HG03442 (cell line): Measurements from ENCODE around the gene CACNA1A.
"Not testable (repeated sequence)": the region's sequence is repeated elsewhere in the genome, so short reads cannot be mapped to it uniquely, and the experiment has no call there.

Source experiments
- ATAC-seq: cut with Tn5 transposase; IDR thresholded peaks from one replicate; pipeline ENCODE4 v1.9.1; 2021; ENCODE audit warnings: mild to moderate bottlenecking, moderate library complexity; ENCODE audit not compliant: unreplicated experiment

The CACNA1A gene

GRCh38 chr19:13207846-13208671 is 298.2 kb downstream of the CACNA1A start:
- no peak for ATAC-seq

- ATAC-seq: no peak
These were observed 298.9 kb downstream of the CACNA1A start for GRCh38 chr19:13207237-13207845.

- ATAC-seq: no peak
These were observed 299.7 kb downstream of the CACNA1A start for GRCh38 chr19:13206587-13206986.

- not testable (repeated sequence) for ATAC-seq
These were observed 304.2 kb downstream of the CACNA1A start for GRCh38 chr19:13202112-13202511.

GRCh38 chr19:13198634-13199033 is 307.6 kb downstream of the CACNA1A start:
- no peak for ATAC-seq

GRCh38 chr19:13195678-13196077 is 310.6 kb downstream of the CACNA1A start:
- ATAC-seq: no peak

- ATAC-seq: no peak
These were observed 315.3 kb downstream of the CACNA1A start for GRCh38 chr19:13190781-13191540.

GRCh38 chr19:13189600-13189999 is 316.7 kb downstream of the CACNA1A start:
- ATAC-seq: no peak

- no peak for ATAC-seq
These were observed 318.9 kb downstream of the CACNA1A start for GRCh38 chr19:13187419-13187818.

- not testable (repeated sequence) for ATAC-seq
These were observed 319.6 kb downstream of the CACNA1A start for GRCh38 chr19:13186688-13187087.

GRCh38 chr19:13185763-13186657 is 320.3 kb downstream of the CACNA1A start:
- not testable (repeated sequence) for ATAC-seq

- ATAC-seq: not testable (repeated sequence)
These were observed 321.4 kb downstream of the CACNA1A start for GRCh38 chr19:13184926-13185325.

- peak; percentile 35 for ATAC-seq
These were observed 324.4 kb downstream of the CACNA1A start for GRCh38 chr19:13181747-13182388.

GRCh38 chr19:13178291-13178690 is 328.0 kb downstream of the CACNA1A start:
- ATAC-seq: not testable (repeated sequence)

GRCh38 chr19:13177584-13177983 is 328.7 kb downstream of the CACNA1A start:
- ATAC-seq: not testable (repeated sequence)

GRCh38 chr19:13176345-13176744 is 329.9 kb downstream of the CACNA1A start:
- no peak for ATAC-seq

GRCh38 chr19:13173139-13173737 is 333.0 kb downstream of the CACNA1A start:
- ATAC-seq: no peak

- ATAC-seq: no peak
These were observed 333.7 kb downstream of the CACNA1A start for GRCh38 chr19:13172346-13173138.

- ATAC-seq: no peak
These were observed 335.1 kb downstream of the CACNA1A start for GRCh38 chr19:13171146-13171545.
